K562 (cell line): Measurements from ENCODE around the gene POFUT2. TPM values are rescaled to one million over a fixed set of nuclear protein-coding genes. Genes with fewer than 3 reads are reported as not detected.

Experiments used
- EHMT2 ChIP-seq: fragments of 450-650 bp; IDR thresholded peaks from 2 replicates; pipeline ENCODE4 v1.6.1; 2018; ENCODE audit warnings: antibody characterized with exemption
- ELF4 ChIP-seq: fragments of 450-650 bp; formaldehyde crosslinking; IDR thresholded peaks from 2 replicates; pipeline ENCODE4 v1.4.0; 2022; ENCODE audit warnings: missing genetic modification characterization
- FOS ChIP-seq: IDR thresholded peaks from 3 replicates; pipeline ENCODE4 v1.6.1; 2011; ENCODE audit not compliant: insufficient read length; ENCODE audit errors: extremely low read depth
- JUN ChIP-seq, 2 experiments: sonication (generic) in 1 of 2; formaldehyde crosslinking in 1 of 2; IDR thresholded peaks; 2 replicates each; pipeline versions ENCODE4 v1.6.1 to v1.8.0; 2012 to 2022; ENCODE audit warnings: borderline replicate concordance in 2 of 2, mild to moderate bottlenecking in 2 of 2, improper control_type of control experiment in 1 of 2, low read depth in 1 of 2, low read length in 1 of 2, missing genetic modification reagents in 1 of 2
- MTF1 ChIP-seq: fragments of 250-450 bp; sonication (Bioruptor Pico); IDR thresholded peaks from 2 replicates; pipeline ENCODE4 v1.9.0; 2021; ENCODE audit warnings: moderate library complexity, mild to moderate bottlenecking, inconsistent platforms, borderline replicate concordance
- PRPF4 ChIP-seq: fragments of 200-400 bp; formaldehyde crosslinking; IDR thresholded peaks from one replicate; pipeline ENCODE4 v1.6.1; 2017; ENCODE audit warnings: low read length, low read depth, mild to moderate bottlenecking; ENCODE audit not compliant: insufficient read depth, poor library complexity, severe bottlenecking
- PTBP1 ChIP-seq: fragments of 200-400 bp; formaldehyde crosslinking; IDR thresholded peaks from 2 replicates; pipeline ENCODE4 v1.6.1; 2017; ENCODE audit warnings: low read depth, low read length
- SAFB2 ChIP-seq: fragments of 200-400 bp; formaldehyde crosslinking; IDR thresholded peaks from 2 replicates; pipeline ENCODE4 v1.6.1; 2018; ENCODE audit warnings: borderline replicate concordance, low read length, low read depth, moderate library complexity; ENCODE audit not compliant: severe bottlenecking
- STAT5A ChIP-seq: IDR thresholded peaks from 2 replicates; pipeline ENCODE4 v1.6.1; 2012; ENCODE audit warnings: low read length, inconsistent platforms, borderline replicate concordance
- ZNF197 ChIP-seq: fragments of 200-800 bp; sonication (Bioruptor generic); IDR thresholded peaks from 2 replicates; pipeline ENCODE4 v1.6.1; 2016; ENCODE audit warnings: low read depth, missing genetic modification characterization, missing compliant biosample characterization
- ZNF24 ChIP-seq: fragments of 450-650 bp; IDR thresholded peaks from 2 replicates; pipeline ENCODE4 v1.6.1; 2016
- polyA plus RNA-seq, 8 experiments: library from polyadenylated mRNA; depleted of rRNA in 4 of 8; stranded (reverse) in 5 of 8; unstranded in 3 of 8; fragments of >200 nt; fragmentation: Nextera tagmentation in 2 of 8; fragmentation: Illumina TruSeq in 1 of 8; extraction: Ambion mirVana in 2 of 8; extraction: Trizol in 1 of 8; gene quantifications; 2 replicates each; pipeline versions ENCODE4 v1.2.1 to v1.2.3, GENCODE V29; 2011 to 2014; ENCODE audit warnings: inconsistent platforms in 1 of 8, missing spikeins in 1 of 8
- total RNA-seq, 7 experiments: library from RNA; depleted of rRNA in 6 of 7; stranded (reverse); fragments of >200 nt in 6 of 7; fragmentation: Illumina TruSeq in 2 of 7; extraction: Trizol in 2 of 7; gene quantifications; 2 replicates each; pipeline versions ENCODE4 v1.2.1 to v1.2.3, GENCODE V29; 2011 to 2021; ENCODE audit warnings: low replicate concordance in 1 of 7
- TF ChIP-seq, protein P1 (sequence below): fragments of 250-450 bp; sonication (Bioruptor Pico); IDR thresholded peaks from 2 replicates; pipeline ENCODE4 v1.9.0; 2021; ENCODE audit warnings: mild to moderate bottlenecking, inconsistent platforms
- TF ChIP-seq, protein P2 (sequence below): fragments of 450-650 bp; formaldehyde crosslinking; IDR thresholded peaks from 2 replicates; pipeline ENCODE4 v1.4.0; 2020; ENCODE audit warnings: mild to moderate bottlenecking
- TF ChIP-seq, protein P3 (sequence below): fragments of 250-450 bp; sonication (Bioruptor Pico); IDR thresholded peaks from 2 replicates; pipeline ENCODE4 v1.4.0; 2020; ENCODE audit warnings: mild to moderate bottlenecking, moderate library complexity, borderline replicate concordance
- TF ChIP-seq, protein P4 (sequence below): fragments of 200-400 bp; formaldehyde crosslinking; IDR thresholded peaks from 2 replicates; pipeline ENCODE4 v1.6.1; 2017; ENCODE audit warnings: mild to moderate bottlenecking, low read depth, low read length, moderate library complexity
- TF ChIP-seq, protein P5 (sequence below): sonication (generic); formaldehyde crosslinking; IDR thresholded peaks from 2 replicates; pipeline ENCODE4 v1.8.1; 2023; ENCODE audit warnings: mild to moderate bottlenecking, missing genetic modification reagents
- TF ChIP-seq, protein P6 (sequence below): fragments of 250-450 bp; sonication (Bioruptor Pico); IDR thresholded peaks from 2 replicates; pipeline ENCODE4 v1.6.1; 2021; ENCODE audit warnings: mild to moderate bottlenecking

Gene POFUT2
- total and polyA plus RNA-seq, 9 of the 15 experiments (the other 6 are each of a cell fraction or from before 2014, with no cell fraction given) = 1.1 to 24.2 (median 11.0) TPM

DNA sequence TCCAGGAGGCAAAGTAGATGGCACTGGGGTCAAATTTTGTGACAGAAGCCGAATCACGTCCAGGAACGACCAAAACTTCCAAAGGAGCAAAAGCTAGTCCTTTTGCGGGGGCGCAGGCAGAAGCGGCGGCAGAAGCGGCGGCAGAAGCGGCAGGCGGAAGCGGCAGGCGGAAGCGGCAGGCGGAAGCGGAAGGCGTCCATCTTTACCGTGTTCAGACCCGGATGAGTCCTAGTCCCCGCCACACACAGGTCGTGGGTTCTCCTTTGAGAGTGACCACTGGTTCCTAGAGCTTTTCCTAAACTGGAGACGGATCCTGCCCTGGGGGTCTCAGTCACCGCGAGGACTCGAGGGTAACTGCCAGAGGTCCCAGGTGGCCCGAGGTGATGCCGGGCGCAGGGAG is 53.6 kb downstream of the POFUT2 start (continued):
- TF ChIP-seq, protein P1, sequence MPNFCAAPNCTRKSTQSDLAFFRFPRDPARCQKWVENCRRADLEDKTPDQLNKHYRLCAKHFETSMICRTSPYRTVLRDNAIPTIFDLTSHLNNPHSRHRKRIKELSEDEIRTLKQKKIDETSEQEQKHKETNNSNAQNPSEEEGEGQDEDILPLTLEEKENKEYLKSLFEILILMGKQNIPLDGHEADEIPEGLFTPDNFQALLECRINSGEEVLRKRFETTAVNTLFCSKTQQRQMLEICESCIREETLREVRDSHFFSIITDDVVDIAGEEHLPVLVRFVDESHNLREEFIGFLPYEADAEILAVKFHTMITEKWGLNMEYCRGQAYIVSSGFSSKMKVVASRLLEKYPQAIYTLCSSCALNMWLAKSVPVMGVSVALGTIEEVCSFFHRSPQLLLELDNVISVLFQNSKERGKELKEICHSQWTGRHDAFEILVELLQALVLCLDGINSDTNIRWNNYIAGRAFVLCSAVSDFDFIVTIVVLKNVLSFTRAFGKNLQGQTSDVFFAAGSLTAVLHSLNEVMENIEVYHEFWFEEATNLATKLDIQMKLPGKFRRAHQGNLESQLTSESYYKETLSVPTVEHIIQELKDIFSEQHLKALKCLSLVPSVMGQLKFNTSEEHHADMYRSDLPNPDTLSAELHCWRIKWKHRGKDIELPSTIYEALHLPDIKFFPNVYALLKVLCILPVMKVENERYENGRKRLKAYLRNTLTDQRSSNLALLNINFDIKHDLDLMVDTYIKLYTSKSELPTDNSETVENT (CRISPR knock-in tag) = no peak
- TF ChIP-seq ZNF24 (no peak), PTBP1 (no peak), STAT5A (no peak), SAFB2 (no peak), ELF4 (CRISPR knock-in tag) (no peak), FOS (no peak), EHMT2 (peak; percentile 29; the same call in 1 of the 2 replicates), MTF1 (no peak), ZNF197 (no peak), PRPF4 (no peak), JUN (IDR thresholded peaks at IDR 0.05; ENCODE audit: borderline replicate concordance, low read depth, low read length) (no peak), JUN (CRISPR knock-in tag; IDR thresholded peaks at IDR 0.05; ENCODE audit: borderline replicate concordance) (no peak)
- TF ChIP-seq, protein P2, sequence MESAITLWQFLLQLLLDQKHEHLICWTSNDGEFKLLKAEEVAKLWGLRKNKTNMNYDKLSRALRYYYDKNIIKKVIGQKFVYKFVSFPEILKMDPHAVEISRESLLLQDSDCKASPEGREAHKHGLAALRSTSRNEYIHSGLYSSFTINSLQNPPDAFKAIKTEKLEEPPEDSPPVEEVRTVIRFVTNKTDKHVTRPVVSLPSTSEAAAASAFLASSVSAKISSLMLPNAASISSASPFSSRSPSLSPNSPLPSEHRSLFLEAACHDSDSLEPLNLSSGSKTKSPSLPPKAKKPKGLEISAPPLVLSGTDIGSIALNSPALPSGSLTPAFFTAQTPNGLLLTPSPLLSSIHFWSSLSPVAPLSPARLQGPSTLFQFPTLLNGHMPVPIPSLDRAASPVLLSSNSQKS = no peak
- TF ChIP-seq, protein P3, sequence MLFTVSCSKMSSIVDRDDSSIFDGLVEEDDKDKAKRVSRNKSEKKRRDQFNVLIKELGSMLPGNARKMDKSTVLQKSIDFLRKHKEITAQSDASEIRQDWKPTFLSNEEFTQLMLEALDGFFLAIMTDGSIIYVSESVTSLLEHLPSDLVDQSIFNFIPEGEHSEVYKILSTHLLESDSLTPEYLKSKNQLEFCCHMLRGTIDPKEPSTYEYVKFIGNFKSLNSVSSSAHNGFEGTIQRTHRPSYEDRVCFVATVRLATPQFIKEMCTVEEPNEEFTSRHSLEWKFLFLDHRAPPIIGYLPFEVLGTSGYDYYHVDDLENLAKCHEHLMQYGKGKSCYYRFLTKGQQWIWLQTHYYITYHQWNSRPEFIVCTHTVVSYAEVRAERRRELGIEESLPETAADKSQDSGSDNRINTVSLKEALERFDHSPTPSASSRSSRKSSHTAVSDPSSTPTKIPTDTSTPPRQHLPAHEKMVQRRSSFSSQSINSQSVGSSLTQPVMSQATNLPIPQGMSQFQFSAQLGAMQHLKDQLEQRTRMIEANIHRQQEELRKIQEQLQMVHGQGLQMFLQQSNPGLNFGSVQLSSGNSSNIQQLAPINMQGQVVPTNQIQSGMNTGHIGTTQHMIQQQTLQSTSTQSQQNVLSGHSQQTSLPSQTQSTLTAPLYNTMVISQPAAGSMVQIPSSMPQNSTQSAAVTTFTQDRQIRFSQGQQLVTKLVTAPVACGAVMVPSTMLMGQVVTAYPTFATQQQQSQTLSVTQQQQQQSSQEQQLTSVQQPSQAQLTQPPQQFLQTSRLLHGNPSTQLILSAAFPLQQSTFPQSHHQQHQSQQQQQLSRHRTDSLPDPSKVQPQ (CRISPR knock-in tag) = no peak
- TF ChIP-seq, protein P4, sequence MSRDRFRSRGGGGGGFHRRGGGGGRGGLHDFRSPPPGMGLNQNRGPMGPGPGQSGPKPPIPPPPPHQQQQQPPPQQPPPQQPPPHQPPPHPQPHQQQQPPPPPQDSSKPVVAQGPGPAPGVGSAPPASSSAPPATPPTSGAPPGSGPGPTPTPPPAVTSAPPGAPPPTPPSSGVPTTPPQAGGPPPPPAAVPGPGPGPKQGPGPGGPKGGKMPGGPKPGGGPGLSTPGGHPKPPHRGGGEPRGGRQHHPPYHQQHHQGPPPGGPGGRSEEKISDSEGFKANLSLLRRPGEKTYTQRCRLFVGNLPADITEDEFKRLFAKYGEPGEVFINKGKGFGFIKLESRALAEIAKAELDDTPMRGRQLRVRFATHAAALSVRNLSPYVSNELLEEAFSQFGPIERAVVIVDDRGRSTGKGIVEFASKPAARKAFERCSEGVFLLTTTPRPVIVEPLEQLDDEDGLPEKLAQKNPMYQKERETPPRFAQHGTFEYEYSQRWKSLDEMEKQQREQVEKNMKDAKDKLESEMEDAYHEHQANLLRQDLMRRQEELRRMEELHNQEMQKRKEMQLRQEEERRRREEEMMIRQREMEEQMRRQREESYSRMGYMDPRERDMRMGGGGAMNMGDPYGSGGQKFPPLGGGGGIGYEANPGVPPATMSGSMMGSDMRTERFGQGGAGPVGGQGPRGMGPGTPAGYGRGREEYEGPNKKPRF = no peak
- TF ChIP-seq, protein P5, sequence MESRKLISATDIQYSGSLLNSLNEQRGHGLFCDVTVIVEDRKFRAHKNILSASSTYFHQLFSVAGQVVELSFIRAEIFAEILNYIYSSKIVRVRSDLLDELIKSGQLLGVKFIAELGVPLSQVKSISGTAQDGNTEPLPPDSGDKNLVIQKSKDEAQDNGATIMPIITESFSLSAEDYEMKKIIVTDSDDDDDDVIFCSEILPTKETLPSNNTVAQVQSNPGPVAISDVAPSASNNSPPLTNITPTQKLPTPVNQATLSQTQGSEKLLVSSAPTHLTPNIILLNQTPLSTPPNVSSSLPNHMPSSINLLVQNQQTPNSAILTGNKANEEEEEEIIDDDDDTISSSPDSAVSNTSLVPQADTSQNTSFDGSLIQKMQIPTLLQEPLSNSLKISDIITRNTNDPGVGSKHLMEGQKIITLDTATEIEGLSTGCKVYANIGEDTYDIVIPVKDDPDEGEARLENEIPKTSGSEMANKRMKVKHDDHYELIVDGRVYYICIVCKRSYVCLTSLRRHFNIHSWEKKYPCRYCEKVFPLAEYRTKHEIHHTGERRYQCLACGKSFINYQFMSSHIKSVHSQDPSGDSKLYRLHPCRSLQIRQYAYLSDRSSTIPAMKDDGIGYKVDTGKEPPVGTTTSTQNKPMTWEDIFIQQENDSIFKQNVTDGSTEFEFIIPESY = 0 out of 2 replicates have a peak, but pooled peaks have one; percentile 39
- TF ChIP-seq, protein P6, sequence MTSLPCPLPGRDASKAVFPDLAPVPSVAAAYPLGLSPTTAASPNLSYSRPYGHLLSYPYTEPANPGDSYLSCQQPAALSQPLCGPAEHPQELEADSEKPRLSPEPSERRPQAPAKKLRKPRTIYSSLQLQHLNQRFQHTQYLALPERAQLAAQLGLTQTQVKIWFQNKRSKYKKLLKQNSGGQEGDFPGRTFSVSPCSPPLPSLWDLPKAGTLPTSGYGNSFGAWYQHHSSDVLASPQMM (CRISPR knock-in tag) = no peak
